GM18907 (cell line): Measurements from ENCODE around the gene MAP3K14.
"Not testable (repeated sequence)": the region's sequence is repeated elsewhere in the genome, so short reads cannot be mapped to it uniquely, and the experiment has no call there.

Experiments
- ATAC-seq: cut with Tn5 transposase; IDR thresholded peaks from one replicate; pipeline ENCODE4 v1.9.1; 2021; ENCODE audit warnings: mild to moderate bottlenecking, moderate library complexity; ENCODE audit not compliant: unreplicated experiment

The MAP3K14 gene

GRCh38 chr17:45316434-45317110 is at the start of gene MAP3K14:
Gene MAP3K14, minus strand, starts transcription at chr17:45317020. Its CDS starts 26,275 bp downstream, at chr17:45290745.
- ATAC-seq: no peak

- no peak for ATAC-seq
Observed at GRCh38 chr17:45366049-45366448, 49.2 kb upstream of the MAP3K14 start.

- no peak for ATAC-seq
Observed at GRCh38 chr17:45364531-45365390, 47.9 kb upstream of the MAP3K14 start.

DNA sequence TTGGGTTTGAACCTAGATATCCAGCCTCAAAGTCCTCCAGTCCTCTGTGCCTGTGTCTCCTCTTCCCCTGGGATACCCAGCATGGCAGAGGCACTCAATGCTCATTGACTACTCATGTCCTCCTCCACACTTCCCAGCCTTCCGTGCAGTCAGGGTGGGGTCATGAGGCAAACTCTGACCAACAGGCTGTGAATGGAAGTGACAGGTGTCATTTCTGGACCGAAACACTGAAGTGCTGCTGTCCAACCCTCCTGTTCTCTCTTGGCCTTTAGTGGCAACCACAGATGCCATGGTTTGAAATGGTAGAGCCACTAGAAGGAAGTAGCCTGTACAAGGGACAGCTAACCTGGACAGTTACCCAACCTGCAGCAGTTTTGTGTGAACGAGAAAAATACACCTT is 46.7 kb upstream of the MAP3K14 start:
- no peak for ATAC-seq

GRCh38 chr17:45361976-45362375 is 45.2 kb upstream of the MAP3K14 start:
- no peak for ATAC-seq

- ATAC-seq: no peak
Observed at GRCh38 chr17:45361451-45361850, 44.6 kb upstream of the MAP3K14 start.

DNA sequence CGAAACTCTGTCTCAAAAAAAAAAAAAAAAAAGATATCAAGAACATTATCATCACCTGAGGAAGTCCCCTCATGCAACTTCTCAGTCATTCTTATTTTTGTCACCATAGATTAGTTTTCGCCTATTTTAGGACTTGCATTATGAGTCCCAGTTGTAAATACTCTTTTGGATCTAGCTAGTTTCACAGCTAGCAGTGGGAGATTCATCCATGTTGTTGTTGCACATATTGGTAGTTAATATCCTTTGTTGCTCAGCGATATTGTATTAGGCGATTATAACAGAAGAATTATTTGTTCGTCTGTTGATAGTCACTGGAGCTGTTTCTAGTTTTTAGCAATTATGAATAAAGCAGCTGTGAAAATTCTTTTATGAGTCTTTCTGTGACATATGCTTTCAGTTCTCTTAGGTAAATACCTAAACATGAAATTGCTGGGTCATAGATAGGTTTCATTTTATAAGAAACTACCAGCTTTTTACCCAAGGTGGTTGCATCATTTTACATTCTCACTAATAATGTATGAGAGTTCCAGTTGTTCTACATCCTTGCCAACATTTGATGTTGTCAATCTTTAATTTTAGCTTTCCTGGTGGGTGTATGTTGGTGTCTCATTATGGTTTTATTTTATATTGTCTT is 40.7 kb upstream of the MAP3K14 start:
- no peak for ATAC-seq

- no peak for ATAC-seq
Observed at GRCh38 chr17:45355087-45355486, 38.3 kb upstream of the MAP3K14 start.

DNA sequence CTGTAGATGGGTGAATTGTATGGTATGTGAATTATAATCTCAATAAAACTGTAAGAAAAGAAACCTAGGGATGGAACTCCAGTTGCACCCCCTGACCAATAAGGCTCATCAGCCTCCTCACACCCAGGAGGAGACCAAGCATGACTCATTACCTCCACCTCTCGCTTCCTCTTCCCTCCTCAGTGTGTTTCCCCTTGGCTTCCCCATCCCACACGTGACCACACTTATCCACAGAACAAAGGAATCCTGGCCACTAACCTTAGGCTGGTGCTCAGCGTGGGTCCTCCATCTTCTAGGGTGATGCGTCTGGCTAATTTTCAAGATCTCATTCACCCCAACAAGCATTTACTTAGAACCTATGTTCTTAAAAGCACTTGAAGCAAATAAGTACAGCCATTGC is 36.2 kb upstream of the MAP3K14 start:
- no peak for ATAC-seq

- no peak for ATAC-seq
Observed at GRCh38 chr17:45351831-45352230, 35.0 kb upstream of the MAP3K14 start.

DNA sequence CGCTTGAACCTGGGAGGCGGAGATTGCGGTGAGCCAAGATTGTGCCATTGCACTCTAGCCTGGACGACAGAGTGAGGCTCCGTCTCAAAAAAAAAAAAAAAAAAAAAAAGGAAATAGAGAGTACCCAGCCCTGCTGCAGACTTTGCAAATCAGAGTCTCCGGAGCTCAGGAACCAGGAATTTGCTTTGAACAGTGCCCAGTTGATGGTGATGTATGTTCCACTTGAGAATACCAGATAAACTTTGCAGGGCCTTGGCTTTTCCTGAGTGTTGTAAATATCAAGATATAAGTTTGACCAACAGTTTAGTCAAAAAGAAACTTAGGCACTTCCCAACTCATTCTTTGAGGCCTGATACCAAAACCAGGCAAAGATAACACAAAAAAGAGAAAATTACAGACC is 30.6 kb upstream of the MAP3K14 start:
- ATAC-seq: no peak

DNA sequence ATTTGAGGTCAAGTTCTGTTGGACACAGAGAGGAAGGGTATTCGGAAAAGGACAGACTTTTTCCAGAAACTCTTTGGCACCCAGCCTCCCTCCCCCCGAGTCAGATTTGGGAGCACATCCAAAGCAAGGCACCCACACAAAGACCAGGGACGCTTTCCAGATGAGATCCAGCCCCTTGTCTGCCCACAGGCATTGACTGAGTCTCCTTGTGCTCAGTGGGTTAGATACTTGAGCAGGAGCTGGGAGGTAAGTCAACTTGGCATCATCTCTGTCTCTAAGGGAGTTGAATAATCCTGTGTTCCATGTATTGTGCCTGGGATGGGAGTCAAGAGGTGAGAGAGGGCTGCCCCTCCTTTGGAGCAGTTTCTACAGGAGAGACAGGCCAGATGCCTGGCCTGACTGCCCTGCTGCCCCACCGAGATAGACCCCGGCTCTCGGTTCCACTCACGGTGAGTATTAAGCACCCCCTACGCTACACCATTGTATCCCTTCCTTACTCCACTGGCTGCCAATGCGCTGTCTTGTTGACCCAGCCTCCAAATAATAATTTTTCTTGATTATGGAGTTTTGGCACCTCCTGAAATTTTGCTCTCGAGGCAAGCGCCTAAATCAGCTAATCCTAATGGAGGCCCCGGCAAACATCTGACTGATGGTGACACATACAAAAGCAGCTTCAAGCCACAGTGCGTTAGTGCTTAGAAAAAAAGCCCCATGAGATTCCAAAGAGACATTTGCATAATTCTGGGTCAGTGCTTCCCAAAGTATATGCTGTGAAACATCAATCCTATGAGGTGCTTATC is 29.6 kb upstream of the MAP3K14 start:
- ATAC-seq: no peak

- ATAC-seq: no peak
Observed at GRCh38 chr17:45345554-45346215, 28.9 kb upstream of the MAP3K14 start.

GRCh38 chr17:45345246-45345553 is 28.4 kb upstream of the MAP3K14 start:
- ATAC-seq: no peak

DNA sequence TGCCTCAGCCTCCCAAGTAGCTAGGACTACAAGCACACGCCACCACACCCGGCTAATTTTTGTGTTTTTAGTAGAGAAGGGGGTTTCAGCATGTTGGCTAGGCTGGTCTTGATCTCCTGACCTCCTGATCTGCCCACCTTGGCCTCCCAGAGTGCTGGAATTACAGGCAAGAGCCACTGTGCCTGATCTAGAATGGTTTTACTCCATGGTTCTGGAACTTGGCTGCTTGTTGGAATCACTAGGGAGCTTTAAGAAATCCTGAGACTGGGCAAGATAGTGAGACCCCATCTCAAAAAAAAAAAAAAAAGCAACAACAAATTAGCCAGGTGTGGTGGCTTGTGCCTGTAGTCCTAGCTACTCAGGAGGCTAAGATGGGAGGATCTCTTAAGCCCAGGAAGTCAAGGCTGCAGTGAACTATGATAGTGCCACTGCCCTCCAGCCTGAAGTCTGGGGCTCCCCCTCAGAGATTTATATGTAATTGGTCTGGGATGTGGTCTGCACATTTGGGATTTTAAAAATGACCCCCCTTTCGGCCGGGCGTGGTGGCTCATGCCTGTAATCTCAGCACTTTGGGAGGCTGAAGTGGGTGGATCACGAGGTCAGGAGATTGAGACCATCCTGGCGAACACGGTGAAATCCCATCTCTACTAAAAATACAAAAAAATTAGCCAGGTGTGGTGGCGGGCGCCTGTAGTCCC is 27.3 kb upstream of the MAP3K14 start:
- not testable (repeated sequence) for ATAC-seq

- ATAC-seq: no peak
Observed at GRCh38 chr17:45342871-45343526, 26.2 kb upstream of the MAP3K14 start.

DNA sequence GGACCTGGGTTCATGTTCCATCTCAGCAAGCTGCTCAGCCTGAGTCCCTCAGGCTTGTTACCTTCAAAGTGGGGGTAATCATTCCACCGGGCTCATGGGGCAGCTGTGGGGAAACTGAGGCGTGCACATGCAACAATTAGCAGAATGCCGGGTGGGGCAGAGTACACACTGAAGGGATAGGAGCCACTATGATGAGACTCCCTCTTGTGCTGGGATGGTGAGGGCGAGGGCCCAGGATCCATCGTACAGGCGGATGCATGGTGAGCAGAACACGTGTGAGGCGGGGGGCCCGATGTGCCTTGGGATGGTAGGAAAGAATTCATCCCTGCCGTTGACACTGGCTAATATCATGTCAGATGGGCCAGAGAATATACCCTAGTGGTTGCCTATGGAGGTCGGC is 25.5 kb upstream of the MAP3K14 start:
- ATAC-seq: no peak

DNA sequence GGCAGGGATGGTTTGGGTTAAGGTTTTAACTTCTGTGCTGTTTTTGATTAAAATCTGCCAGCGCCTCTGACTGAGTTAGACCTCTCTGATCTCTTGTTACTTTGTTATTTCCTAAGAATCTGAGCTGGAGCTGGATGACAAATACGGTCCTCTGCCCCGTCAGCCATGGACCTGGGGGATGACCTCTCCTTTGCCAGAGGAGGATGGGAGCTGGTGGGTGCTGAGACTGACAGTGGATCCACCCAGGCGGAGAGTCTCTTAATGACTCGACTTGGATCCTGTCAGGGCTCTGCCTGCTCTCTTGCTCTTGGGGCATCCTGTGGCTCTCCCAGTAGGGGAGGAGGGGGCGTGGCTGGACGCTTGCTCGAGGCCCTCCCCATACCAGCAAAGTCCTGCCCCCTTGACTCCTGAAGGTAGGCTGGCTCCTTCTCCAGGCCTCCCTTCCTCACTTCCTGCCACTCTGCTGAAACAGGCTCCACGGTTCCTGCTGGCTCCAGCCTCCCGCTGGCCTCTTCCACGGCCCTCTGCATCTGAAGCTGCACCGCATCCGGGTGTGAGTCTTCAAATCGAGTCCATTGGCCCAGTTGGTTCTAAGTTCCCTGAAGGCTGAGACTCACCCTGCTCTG is 24.8 kb upstream of the MAP3K14 start:
- no peak for ATAC-seq
